ENCODE data around the gene ESYT2.

ESYT2 gene

GRCh38 chr7:158825628-158826289 is 3.5 kb downstream of the ESYT2 start:
- no peak for DNase-seq (ENCODE audit: low spot score)

GRCh38 chr7:158824028-158824427 is 5.3 kb downstream of the ESYT2 start:
- DNase-seq (ENCODE audit: low spot score): no peak

GRCh38 chr7:158821171-158822031 is 7.9 kb downstream of the ESYT2 start:
- no peak for DNase-seq (ENCODE audit: low spot score)

GRCh38 chr7:158820656-158821055 is 8.7 kb downstream of the ESYT2 start:
- no peak for DNase-seq (ENCODE audit: low spot score)

- DNase-seq (ENCODE audit: low spot score): no peak
Observed at GRCh38 chr7:158819571-158820203, 9.6 kb downstream of the ESYT2 start.

- DNase-seq (ENCODE audit: low spot score): peak; percentile 40
Observed at GRCh38 chr7:158818325-158819213, 10.7 kb downstream of the ESYT2 start.

GRCh38 chr7:158816995-158817394 is 12.3 kb downstream of the ESYT2 start:
- DNase-seq (ENCODE audit: low spot score): no peak

GRCh38 chr7:158816271-158816670 is 13.0 kb downstream of the ESYT2 start:
- no peak for DNase-seq (ENCODE audit: low spot score)

- DNase-seq (ENCODE audit: low spot score): no peak
Observed at GRCh38 chr7:158815800-158816128, 13.5 kb downstream of the ESYT2 start.

GRCh38 chr7:158815083-158815799 is 14.1 kb downstream of the ESYT2 start:
- DNase-seq (ENCODE audit: low spot score): no peak

- no peak for DNase-seq (ENCODE audit: low spot score)
Observed at GRCh38 chr7:158814637-158815036, 14.7 kb downstream of the ESYT2 start.

GRCh38 chr7:158812684-158813083 is 16.6 kb downstream of the ESYT2 start:
- DNase-seq (ENCODE audit: low spot score): no peak

GRCh38 chr7:158811894-158812293 is 17.4 kb downstream of the ESYT2 start:
- no peak for DNase-seq (ENCODE audit: low spot score)

- DNase-seq (ENCODE audit: low spot score): no peak
Observed at GRCh38 chr7:158811461-158811860, 17.8 kb downstream of the ESYT2 start.

- no peak for DNase-seq (ENCODE audit: low spot score)
Observed at GRCh38 chr7:158810846-158811245, 18.5 kb downstream of the ESYT2 start.

- no peak for DNase-seq (ENCODE audit: low spot score)
Observed at GRCh38 chr7:158809596-158809995, 19.7 kb downstream of the ESYT2 start.

- DNase-seq (ENCODE audit: low spot score): no peak
Observed at GRCh38 chr7:158808126-158808525, 21.2 kb downstream of the ESYT2 start.

GRCh38 chr7:158805937-158806336 is 23.4 kb downstream of the ESYT2 start:
- no peak for DNase-seq (ENCODE audit: low spot score)

- no peak for DNase-seq (ENCODE audit: low spot score)
Observed at GRCh38 chr7:158805414-158805813, 23.9 kb downstream of the ESYT2 start.

- no peak for DNase-seq (ENCODE audit: low spot score)
Observed at GRCh38 chr7:158804335-158804734, 25.0 kb downstream of the ESYT2 start.

GRCh38 chr7:158803367-158803969 is 25.8 kb downstream of the ESYT2 start:
- no peak for DNase-seq (ENCODE audit: low spot score)
